Upper lobe of left lung (tissue), 6 donors: ENCODE results near the gene SV2C. TPM values are rescaled to one million over a fixed set of nuclear protein-coding genes. Genes with fewer than 3 reads are reported as not detected.
"Not testable (repeated sequence)": the region's sequence is repeated elsewhere in the genome, so short reads cannot be mapped to it uniquely, and the experiment has no call there.

ENCODE experiments used
- ATAC-seq, 2 donors: fragments of 200-7000 bp; cut with Tn5 transposase; one replicate each; pipeline ENCODE4 v1.9.1; 2022; ENCODE audit warnings: mild to moderate bottlenecking in 2 of 2, moderate library complexity in 2 of 2; ENCODE audit not compliant: low FRiP score in 2 of 2
- DNase-seq, 2 donors: peaks; one replicate each; pipeline ENCODE4 v3.0.0-alpha.2; 2019 to 2020
- H3K27ac ChIP-seq, 4 donors: fragments of 200-600 bp; sonication (generic); one replicate each; pipeline ENCODE4 v1.5.1; 2016 to 2019
- H3K27me3 ChIP-seq, 4 donors: fragments of 200-600 bp; sonication (generic); one replicate each; pipeline ENCODE4 v1.5.1; 2017 to 2019
- H3K36me3 ChIP-seq, 4 donors: fragments of 200-600 bp; sonication (generic); one replicate each; pipeline ENCODE4 v1.5.1; 2016 to 2019
- H3K4me1 ChIP-seq, 4 donors: fragments of 200-600 bp; sonication (generic); one replicate each; pipeline ENCODE4 v1.5.1; 2018 to 2019
- H3K4me3 ChIP-seq, 4 donors: fragments of 200-600 bp; sonication (generic); one replicate each; pipeline ENCODE4 v1.5.1; 2017 to 2019; ENCODE audit warnings: mild to moderate bottlenecking in 2 of 4, moderate library complexity in 1 of 4
- H3K9me3 ChIP-seq, 4 donors: fragments of 200-600 bp; sonication (generic); one replicate each; pipeline ENCODE4 v1.5.1; 2018 to 2019
- EP300 ChIP-seq, 4 donors: sonication (generic); formaldehyde crosslinking; IDR thresholded peaks; one replicate each; pipeline ENCODE4 v1.5.1; 2017; ENCODE audit warnings: antibody characterized with exemption in 4 of 4, control low read depth in 2 of 4
- POLR2A ChIP-seq, 4 donors: fragments of 450-650 bp; IDR thresholded peaks; one replicate each; pipeline ENCODE4 v1.5.1; 2016 to 2017; ENCODE audit warnings: antibody characterized with exemption in 4 of 4, mild to moderate bottlenecking in 2 of 4
- POLR2AphosphoS5 ChIP-seq, 2 donors: sonication (generic); formaldehyde crosslinking; IDR thresholded peaks; one replicate each; pipeline ENCODE4 v1.5.1; 2017; ENCODE audit warnings: antibody characterized with exemption in 2 of 2
- WGBS, 2 donors: methylation state at CpG; one replicate each; pipeline ENCODE4 v1.1.5; 2017 to 2018; 5-methylcytosine and 5-hydroxymethylcytosine counted together
- total RNA-seq, 6 donors: library from RNA; depleted of rRNA in 4 of 6; stranded (reverse); fragments of >200 nt in 4 of 6; gene quantifications; one replicate each; pipeline versions ENCODE4 v1.1.0 to v1.2.1, GENCODE V29; 2016 to 2021
- TF ChIP-seq, protein P1 (sequence below), 6 experiments: fragments of 450-650 bp in 4 of 6; fragments of 200-600 bp in 2 of 6; sonication (generic) in 2 of 6; IDR thresholded peaks; one replicate each; pipeline ENCODE4 v1.5.1; 2016 to 2019; ENCODE audit warnings: antibody characterized with exemption in 6 of 6
- donor health status: DM: no; HTN: no; CAD: no; lungs with moderate emphysema.
- donor health status: DM: no; HTN: yes; CAD: no; lungs with severe emphysema.

Gene SV2C
- total RNA-seq, 6 donors from 2014 or later, result 0.15 to 0.51 (median 0.21) TPM; not detected in 2

DNA sequence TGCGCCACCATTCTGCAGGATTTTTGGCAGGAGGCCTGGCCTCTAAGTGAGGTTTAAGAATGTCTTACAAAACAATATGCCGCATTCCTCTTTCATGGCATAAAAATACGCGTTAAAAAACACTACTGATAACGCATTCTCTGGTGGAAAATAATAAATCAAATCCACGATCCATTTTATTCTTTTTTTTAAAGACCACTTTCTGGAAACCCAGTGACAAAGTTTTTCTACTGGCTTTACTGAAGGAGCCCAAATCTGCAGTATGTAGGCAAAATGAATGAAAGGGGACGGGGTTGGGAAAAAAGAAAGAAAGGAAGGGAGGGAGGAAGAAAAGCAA is 2.0 kb downstream of the SV2C start:
- Histone ChIP-seq H3K4me3 (no peak overlapping the region), H3K27me3 (peaks cover 0 to 32% (median 20%) of the 10 kb centered on the region in 4 donors), H3K27ac (no peak overlapping the region), H3K36me3 (no peaks in the 10 kb centered on the region), H3K9me3 (peaks cover 0 to 3% (median 0%) of the 10 kb centered on the region in 4 donors), H3K4me1 (peaks cover 25 to 38% (median 30%) of the 10 kb centered on the region in 4 donors)
- no peak for DNase-seq
- TF ChIP-seq, protein P1, sequence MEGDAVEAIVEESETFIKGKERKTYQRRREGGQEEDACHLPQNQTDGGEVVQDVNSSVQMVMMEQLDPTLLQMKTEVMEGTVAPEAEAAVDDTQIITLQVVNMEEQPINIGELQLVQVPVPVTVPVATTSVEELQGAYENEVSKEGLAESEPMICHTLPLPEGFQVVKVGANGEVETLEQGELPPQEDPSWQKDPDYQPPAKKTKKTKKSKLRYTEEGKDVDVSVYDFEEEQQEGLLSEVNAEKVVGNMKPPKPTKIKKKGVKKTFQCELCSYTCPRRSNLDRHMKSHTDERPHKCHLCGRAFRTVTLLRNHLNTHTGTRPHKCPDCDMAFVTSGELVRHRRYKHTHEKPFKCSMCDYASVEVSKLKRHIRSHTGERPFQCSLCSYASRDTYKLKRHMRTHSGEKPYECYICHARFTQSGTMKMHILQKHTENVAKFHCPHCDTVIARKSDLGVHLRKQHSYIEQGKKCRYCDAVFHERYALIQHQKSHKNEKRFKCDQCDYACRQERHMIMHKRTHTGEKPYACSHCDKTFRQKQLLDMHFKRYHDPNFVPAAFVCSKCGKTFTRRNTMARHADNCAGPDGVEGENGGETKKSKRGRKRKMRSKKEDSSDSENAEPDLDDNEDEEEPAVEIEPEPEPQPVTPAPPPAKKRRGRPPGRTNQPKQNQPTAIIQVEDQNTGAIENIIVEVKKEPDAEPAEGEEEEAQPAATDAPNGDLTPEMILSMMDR (IDR thresholded peaks at IDR 0.05), result no peak
- TF ChIP-seq POLR2A (IDR thresholded peaks at IDR 0.05) (no peak), POLR2AphosphoS5 (IDR thresholded peaks at IDR 0.05) (no peak), EP300 (IDR thresholded peaks at IDR 0.05) (no peak)
- 20 to 25% methylated on average over 7 of the region's 7 CpGs for WGBS, 2 donors
- ATAC-seq, result no peak

DNA sequence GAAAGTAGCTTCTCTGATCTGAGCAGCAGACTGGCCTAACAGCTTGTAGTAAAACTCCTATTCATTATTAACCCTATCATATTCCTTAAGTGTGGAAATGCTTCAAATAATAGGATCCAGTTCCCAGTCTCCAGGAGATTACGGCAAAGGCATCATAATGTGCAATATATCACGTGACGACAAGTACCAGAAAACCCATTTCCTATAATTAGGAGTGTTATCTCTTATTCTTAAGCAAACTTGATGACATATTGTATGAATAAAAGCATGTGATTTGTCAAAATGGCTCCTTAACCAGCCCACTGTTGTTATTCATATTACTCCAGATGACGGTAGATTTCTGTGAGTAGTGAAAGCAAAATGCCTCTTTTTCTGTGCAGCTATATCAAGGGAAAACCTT is 2.9 kb downstream of the SV2C start:
- no peak for TF ChIP-seq POLR2A (IDR thresholded peaks at IDR 0.05)
- no peak for TF ChIP-seq POLR2AphosphoS5 (IDR thresholded peaks at IDR 0.05)
- TF ChIP-seq EP300 (IDR thresholded peaks at IDR 0.05), result no peak
- TF ChIP-seq, protein P1 (IDR thresholded peaks at IDR 0.05), result no peak
- Histone ChIP-seq H3K27me3 (peaks cover 0 to 32% (median 20%) of the 10 kb centered on the region in 4 donors), H3K36me3 (no peaks in the 10 kb centered on the region), H3K4me1 (peaks cover 25 to 38% (median 30%) of the 10 kb centered on the region in 4 donors), H3K27ac (no peak overlapping the region), H3K9me3 (peaks cover 0 to 3% (median 0%) of the 10 kb centered on the region in 4 donors), H3K4me3 (no peak overlapping the region)
- 80 to 87% methylated on average over 4 of the region's 4 CpGs for WGBS, 2 donors
- DNase-seq, result no peak
- ATAC-seq, result no peak

- not testable (repeated sequence) for ATAC-seq, H3K4me3 ChIP-seq, DNase-seq, H3K36me3 ChIP-seq, H3K9me3 ChIP-seq, H3K27ac ChIP-seq
- Histone ChIP-seq H3K4me1 (peaks cover 5 to 12% (median 8%) of the 10 kb centered on the region in 4 donors), H3K27me3 (peaks cover 0 to 13% (median 9%) of the 10 kb centered on the region in 4 donors)
- 93 to 95% methylated on average over 2 of the region's 2 CpGs for WGBS, 2 donors
These were observed 6.0 kb downstream of the SV2C start for GRCh38 chr5:76089156-76089555.

DNA sequence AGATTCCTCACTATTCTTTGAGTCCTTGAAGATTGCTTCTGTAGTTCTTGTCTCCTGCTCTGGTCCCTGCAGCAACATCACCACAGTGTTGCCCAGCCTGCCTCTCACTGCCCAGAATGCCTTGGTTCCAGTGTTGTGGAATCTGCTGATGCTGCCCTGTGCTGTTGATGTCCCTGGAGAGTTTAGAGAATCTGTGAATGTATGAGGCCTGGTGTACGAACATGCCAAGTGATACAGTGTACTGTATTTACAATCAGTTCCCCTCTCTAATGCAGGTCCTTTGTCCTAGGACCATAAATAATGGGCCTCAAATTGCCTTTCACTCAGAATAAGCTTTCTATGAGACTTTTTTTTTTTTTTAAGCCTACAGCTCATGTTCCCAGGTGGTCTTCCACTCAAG is 8.2 kb downstream of the SV2C start:
- DNase-seq (no peak), ATAC-seq (no peak)
- TF ChIP-seq POLR2A (IDR thresholded peaks at IDR 0.05), result no peak
- TF ChIP-seq EP300 (IDR thresholded peaks at IDR 0.05), result no peak
- WGBS, 2 donors, result 74 to 75% methylated on average over 1 of the region's 1 CpG
- H3K36me3 ChIP-seq, result no peaks in the 10 kb centered on the region
- H3K4me3 ChIP-seq, result no peak overlapping the region
- peaks cover 0 to 3% (median 0%) of the 10 kb centered on the region in 4 donors for H3K9me3 ChIP-seq
- no peak overlapping the region for H3K27ac ChIP-seq
- H3K27me3 ChIP-seq, result peaks cover 0 to under 1% (median 0%) of the 10 kb centered on the region in 4 donors
- no peaks in the 10 kb centered on the region for H3K4me1 ChIP-seq

GRCh38 chr5:76099286-76099702 is 16.1 kb downstream of the SV2C start:
- WGBS, 2 donors, result 29 to 39% methylated on average over 2 of the region's 2 CpGs
- no peaks in the 10 kb centered on the region for H3K9me3 ChIP-seq
- no peak overlapping the region for H3K4me3 ChIP-seq
- no peak for ATAC-seq
- no peaks in the 10 kb centered on the region for H3K36me3 ChIP-seq
- H3K4me1 ChIP-seq, result no peaks in the 10 kb centered on the region
- H3K27ac ChIP-seq, result no peak overlapping the region
- no peak for DNase-seq
- H3K27me3 ChIP-seq, result no peaks in the 10 kb centered on the region
- TF ChIP-seq EP300 (IDR thresholded peaks at IDR 0.05) (no peak), POLR2AphosphoS5 (IDR thresholded peaks at IDR 0.05) (no peak), POLR2A (IDR thresholded peaks at IDR 0.05) (no peak)
- TF ChIP-seq, protein P1 (IDR thresholded peaks at IDR 0.05), result no peak

DNA sequence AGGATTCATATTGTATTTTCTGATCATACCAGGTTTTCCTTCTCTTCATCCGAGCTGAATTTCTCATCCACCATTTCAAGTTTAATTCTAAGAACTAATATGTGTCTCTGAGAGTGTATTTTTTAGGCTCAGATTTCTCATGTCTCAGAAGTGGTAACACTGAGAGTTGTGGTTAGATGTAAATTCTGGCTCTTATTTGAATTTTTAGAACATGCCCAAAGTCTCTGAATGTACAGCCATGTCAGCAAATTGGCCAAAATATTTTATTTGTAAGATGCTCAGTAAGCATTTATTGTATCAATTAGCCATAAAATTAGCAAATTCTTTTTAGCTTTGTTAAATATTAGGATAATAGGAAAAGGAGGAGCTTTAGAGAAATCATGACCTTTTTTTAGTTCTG is 16.6 kb downstream of the SV2C start:
- no peak for DNase-seq
- no peaks in the 10 kb centered on the region for H3K36me3 ChIP-seq
- no peak overlapping the region for H3K27ac ChIP-seq
- H3K9me3 ChIP-seq, result no peaks in the 10 kb centered on the region
- no peak overlapping the region for H3K4me3 ChIP-seq
- H3K27me3 ChIP-seq, result no peaks in the 10 kb centered on the region
- no peak for ATAC-seq
- WGBS, 2 donors, result 87 to 90% methylated on average over 1 of the region's 1 CpG
- no peaks in the 10 kb centered on the region for H3K4me1 ChIP-seq
- no peak for TF ChIP-seq POLR2A (IDR thresholded peaks at IDR 0.05)
- TF ChIP-seq POLR2AphosphoS5 (IDR thresholded peaks at IDR 0.05), result no peak
- no peak for TF ChIP-seq EP300 (IDR thresholded peaks at IDR 0.05)
- TF ChIP-seq, protein P1 (IDR thresholded peaks at IDR 0.05), result no peak
